Testis (tissue), 3 donors: ENCODE data around the gene CNTROB. TPM values are rescaled to one million over a fixed set of nuclear protein-coding genes. Genes with fewer than 3 reads are reported as not detected.

Source experiments
- DNase-seq: peaks from one replicate; pipeline ENCODE4 v3.0.0-alpha.2; 2019
- H3K27ac ChIP-seq, 2 donors: fragments of 200-600 bp; sonication (generic); one replicate each; pipeline ENCODE4 v1.5.1; 2019
- H3K27me3 ChIP-seq: fragments of 200-600 bp; sonication (generic); one replicate; pipeline ENCODE4 v1.5.1; 2019
- H3K36me3 ChIP-seq: fragments of 200-600 bp; sonication (generic); one replicate; pipeline ENCODE4 v1.5.1; 2017; ENCODE audit warnings: low read depth; ENCODE audit errors: missing control alignments
- H3K4me1 ChIP-seq: fragments of 200-600 bp; sonication (generic); one replicate; pipeline ENCODE4 v1.5.1; 2019
- H3K4me3 ChIP-seq, 2 donors: fragments of 200-600 bp; sonication (generic); one replicate each; pipeline ENCODE4 v1.5.1; 2017 to 2019
- H3K9me3 ChIP-seq: fragments of 200-600 bp; sonication (generic); one replicate; pipeline ENCODE4 v1.5.1; 2017
- CTCF ChIP-seq, 3 experiments: fragments of 450-650 bp in 2 of 3; fragments of 200-600 bp in 1 of 3; sonication (generic) in 1 of 3; IDR thresholded peaks; one replicate each; pipeline ENCODE4 v1.5.1; 2016 to 2019; ENCODE audit warnings: antibody characterized with exemption in 3 of 3, mild to moderate bottlenecking in 2 of 3, moderate library complexity in 1 of 3
- POLR2A ChIP-seq: fragments of 450-650 bp; IDR thresholded peaks from one replicate; pipeline ENCODE4 v1.6.1; 2017; ENCODE audit warnings: antibody characterized with exemption, mild to moderate bottlenecking, moderate library complexity
- WGBS, 2 donors: methylation state at CpG; one replicate each; pipeline ENCODE4 v1.1.5; 2018; 5-methylcytosine and 5-hydroxymethylcytosine counted together
- intact Hi-C: fragments of 100-400 bp; cut with DNase I; formaldehyde crosslinking; loops from one replicate; pipeline ENCODE4 v1.15.1; 2023; ENCODE audit warnings: low total_unique reads
- polyA plus RNA-seq: library from polyadenylated mRNA; stranded (reverse); fragments of 350-450 nt; fragmentation: Illumina TruSeq; extraction: RNeasy Lipid Tissue Mini Kit (QIAGEN cat#74804); gene quantifications from one replicate; pipeline ENCODE4 v1.2.3, GENCODE V29; 2014; ENCODE audit warnings: low read depth, low replicate concordance; ENCODE audit not compliant: insufficient read depth
- total RNA-seq, 2 donors: library from RNA; depleted of rRNA; stranded (reverse); fragments of >200 nt; gene quantifications; one replicate each; pipeline ENCODE4 v1.2.3, GENCODE V29; 2016

CNTROB gene
- total and polyA plus RNA-seq, 3 donors from 2014 or later = 79.2 to 153 (median 111) TPM

DNA sequence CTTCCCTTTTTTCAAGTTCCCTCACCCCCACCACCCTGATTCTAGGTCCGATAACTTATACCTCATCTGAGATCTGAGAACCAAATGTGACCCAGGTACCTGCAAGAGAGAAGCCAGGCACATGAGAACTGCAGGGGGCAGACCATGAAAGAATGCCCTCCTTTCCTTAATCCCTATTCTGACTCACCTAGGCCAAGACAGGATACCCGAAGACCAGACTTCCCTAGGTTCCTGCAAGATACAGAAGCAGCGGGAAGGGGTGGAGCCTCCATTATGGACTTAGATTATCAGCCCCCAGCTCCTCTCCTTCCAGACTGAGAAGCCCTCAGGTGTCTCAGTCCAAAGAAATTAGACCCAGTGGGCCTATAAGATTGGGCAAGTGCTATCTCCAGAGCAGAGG, 4.4 kb upstream of the CNTROB start:
- WGBS, 2 donors = 94 to 96% methylated on average over 3 of the region's 3 CpGs
- TF ChIP-seq POLR2A = no peak
- TF ChIP-seq CTCF (IDR thresholded peaks at IDR 0.05) = no peak
- DNase-seq = no peak
- Histone ChIP-seq H3K27me3 (no peaks in the 10 kb centered on the region), H3K27ac (no peak overlapping the region), H3K36me3 (no peaks in the 10 kb centered on the region), H3K4me1 (peaks cover 13% of the 10 kb centered on the region), H3K9me3 (no peaks in the 10 kb centered on the region), H3K4me3 (no peak overlapping the region)
- intact Hi-C loops = no loop called here

DNA sequence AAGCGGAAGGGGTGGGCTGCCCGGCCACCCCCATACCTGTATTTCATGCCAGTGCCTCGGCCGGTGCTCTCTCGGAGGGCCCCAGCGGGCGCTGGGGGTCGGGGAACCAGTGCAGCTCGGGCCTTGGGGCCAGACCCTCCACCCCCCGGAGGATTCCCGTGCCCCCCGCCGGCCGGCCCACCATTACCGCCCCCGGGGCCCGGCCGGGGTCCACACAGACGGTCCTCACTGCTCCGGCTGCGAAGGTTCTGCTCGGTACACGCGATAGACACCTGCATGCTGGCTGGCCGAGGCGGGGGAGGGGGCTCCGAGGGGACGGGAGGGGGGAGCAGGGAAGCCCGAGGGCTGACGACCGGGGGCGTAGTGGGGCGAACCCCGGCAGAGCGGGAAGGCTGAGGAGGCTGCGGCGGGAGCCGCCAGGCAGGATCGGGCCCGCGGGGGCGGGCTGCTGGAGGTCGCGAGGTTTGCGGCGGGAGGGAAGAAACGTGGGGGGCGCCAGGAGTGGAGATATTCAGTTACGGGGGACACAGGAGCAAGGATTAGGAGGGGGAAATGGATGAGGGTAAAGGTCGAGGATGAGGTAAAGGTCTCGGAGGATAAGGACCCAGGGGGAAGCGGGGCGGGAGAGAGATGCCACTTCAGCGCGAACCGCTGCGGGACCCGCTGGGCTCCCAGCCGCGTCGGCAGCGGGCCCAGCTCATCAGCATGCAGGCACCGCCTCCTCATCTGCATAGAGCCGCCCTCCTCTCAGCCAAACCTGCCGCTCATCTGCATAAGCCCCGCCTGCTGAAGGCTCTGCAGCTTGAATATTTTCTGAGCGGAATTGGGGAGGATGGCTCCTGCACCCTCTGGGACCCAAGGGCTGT, 2.6 kb upstream of the CNTROB start, which contains the start of gene KCNAB3:
TSS of gene KCNAB3 (minus strand) at position 699 of the 866 bp plus-strand sequence. CDS start at position 278, 421 bp downstream.
- H3K36me3 ChIP-seq = no peaks in the 10 kb centered on the region
- H3K27me3 ChIP-seq = no peaks in the 10 kb centered on the region
- TF ChIP-seq CTCF (IDR thresholded peaks at IDR 0.05) (no peak), POLR2A (no peak)
- 28 to 30% methylated on average over 47 to 67 of the region's 67 CpGs for WGBS, 2 donors
- peak within 1 kb of the TSS in 1 of 2 donors; percentile 49 for H3K4me3 ChIP-seq
- intact Hi-C loops = no loop called here
- peaks cover 22% of the 10 kb centered on the region for H3K4me1 ChIP-seq
- no peak within 1 kb of the TSS for H3K27ac ChIP-seq
- no peaks in the 10 kb centered on the region for H3K9me3 ChIP-seq
- DNase-seq = peak; percentile 81

GRCh38 chr17:7930841-7931631, 970 bp upstream of the CNTROB start:
- no peaks in the 10 kb centered on the region for H3K36me3 ChIP-seq
- DNase-seq = no peak
- TF ChIP-seq CTCF (IDR thresholded peaks at IDR 0.05) (no peak), POLR2A (no peak)
- H3K27me3 ChIP-seq = no peaks in the 10 kb centered on the region
- intact Hi-C loops = no loop called here
- WGBS, 2 donors = 26 to 35% methylated on average over 20 of the region's 20 CpGs
- peak overlapping the region in 1 of 2 donors; percentile 19 for H3K27ac ChIP-seq
- H3K4me3 ChIP-seq = peak overlapping the region; percentile 78 to 86
- H3K9me3 ChIP-seq = no peaks in the 10 kb centered on the region
- peaks cover 22% of the 10 kb centered on the region for H3K4me1 ChIP-seq

GRCh38 chr17:7932483-7932891, 481 bp downstream of the CNTROB start:
- intact Hi-C loops = no loop called here
- Histone ChIP-seq H3K27me3 (no peaks in the 10 kb centered on the region), H3K36me3 (no peaks in the 10 kb centered on the region), H3K9me3 (no peaks in the 10 kb centered on the region), H3K27ac (peak overlapping the region; percentile 15 to 79), H3K4me3 (peak overlapping the region; percentile 78 to 86), H3K4me1 (peaks cover 22% of the 10 kb centered on the region)
- peak; percentile 47 for DNase-seq
- TF ChIP-seq POLR2A (no peak), CTCF (IDR thresholded peaks at IDR 0.05) (no peak)
- 0 to 1% methylated on average over 14 to 17 of the region's 17 CpGs for WGBS, 2 donors
